CD4-positive, CD25-positive, alpha-beta regulatory T cell (primary cell): ENCODE results near the gene RSAD2. TPM values are rescaled to one million over a fixed set of nuclear protein-coding genes. Genes with fewer than 3 reads are reported as not detected.

Source experiments
- ATAC-seq, 2 donors: fragments of 150-1000 bp; cut with Tn5 transposase; one replicate each; pipeline ENCODE4 v1.10.0; 2021; ENCODE audit warnings: low read depth in 2 of 2, moderate number of reproducible peaks in 2 of 2, moderate library complexity in 1 of 2
- DNase-seq, 3 donors: peaks; one replicate each; pipeline versions ENCODE4 v3.0.0 to v3.0.0-alpha.2; 2012 to 2022; ENCODE audit warnings: mixed read lengths in 1 of 3
- H3K27ac ChIP-seq: one replicate; pipeline ENCODE4 v1.7.0; 2013; ENCODE audit warnings: mild to moderate bottlenecking, low read length; ENCODE audit not compliant: insufficient read depth, poor library complexity, severe bottlenecking
- H3K27me3 ChIP-seq: one replicate; pipeline ENCODE4 v1.7.0; 2013; ENCODE audit warnings: low read length; ENCODE audit not compliant: control insufficient read depth, insufficient read depth
- H3K36me3 ChIP-seq: one replicate; pipeline ENCODE4 v1.7.0; 2013; ENCODE audit warnings: mild to moderate bottlenecking, low read length, moderate library complexity; ENCODE audit not compliant: control insufficient read depth, insufficient read depth
- H3K4me1 ChIP-seq: 2 replicates; pipeline ENCODE4 v1.7.0; 2013; ENCODE audit warnings: mild to moderate bottlenecking, low read length; ENCODE audit not compliant: insufficient read depth, control insufficient read depth, poor library complexity, severe bottlenecking
- H3K4me3 ChIP-seq: one replicate; pipeline ENCODE4 v1.7.0; 2013; ENCODE audit warnings: low read depth, mild to moderate bottlenecking, low read length, moderate library complexity
- H3K9me3 ChIP-seq, 2 experiments: 1 replicate in 1 of 2; 2 replicates in 1 of 2; pipeline ENCODE4 v1.7.0; 2013; ENCODE audit warnings: low read length in 2 of 2, mild to moderate bottlenecking in 1 of 2, moderate library complexity in 1 of 2; ENCODE audit not compliant: control insufficient read depth in 2 of 2
- H3K27ac Mint-ChIP-seq, 3 donors: one replicate each; pipeline ENCODE4 v1.8.0; 2020 to 2022; ENCODE audit warnings: mild to moderate bottlenecking in 3 of 3, mixed read lengths in 3 of 3, moderate library complexity in 2 of 3
- H3K27me3 Mint-ChIP-seq: one replicate; pipeline ENCODE4 v1.8.0; 2022; ENCODE audit warnings: mild to moderate bottlenecking, mixed read lengths
- H3K36me3 Mint-ChIP-seq: one replicate; pipeline ENCODE4 v1.8.0; 2020; ENCODE audit warnings: mixed read lengths
- H3K4me1 Mint-ChIP-seq, 4 donors: one replicate each; pipeline ENCODE4 v1.8.0; 2020 to 2022; ENCODE audit warnings: mixed read lengths in 4 of 4, mild to moderate bottlenecking in 1 of 4
- H3K4me3 Mint-ChIP-seq, 4 donors: one replicate each; pipeline ENCODE4 v1.8.0; 2020 to 2022; ENCODE audit warnings: mild to moderate bottlenecking in 4 of 4, mixed read lengths in 4 of 4, moderate library complexity in 3 of 4
- H3K9me3 Mint-ChIP-seq, 7 donors: one replicate each; pipeline ENCODE4 v1.8.0; 2020 to 2022; ENCODE audit warnings: mixed read lengths in 7 of 7, mild to moderate bottlenecking in 3 of 7, moderate library complexity in 2 of 7
- polyA plus RNA-seq, 4 donors: library from polyadenylated mRNA; unstranded; fragments of 300-500 nt; fragmentation: Illumina TruSeq; gene quantifications; one replicate each; pipeline ENCODE4 v1.2.3, GENCODE V29; 2021
- total RNA-seq: library from RNA; stranded (reverse); gene quantifications from one replicate; pipeline ENCODE4 v1.2.3, GENCODE V29; 2022

Gene RSAD2
- total and polyA plus RNA-seq, 5 donors from 2014 or later = 1.6 to 8.7 (median 4.1) TPM

DNA sequence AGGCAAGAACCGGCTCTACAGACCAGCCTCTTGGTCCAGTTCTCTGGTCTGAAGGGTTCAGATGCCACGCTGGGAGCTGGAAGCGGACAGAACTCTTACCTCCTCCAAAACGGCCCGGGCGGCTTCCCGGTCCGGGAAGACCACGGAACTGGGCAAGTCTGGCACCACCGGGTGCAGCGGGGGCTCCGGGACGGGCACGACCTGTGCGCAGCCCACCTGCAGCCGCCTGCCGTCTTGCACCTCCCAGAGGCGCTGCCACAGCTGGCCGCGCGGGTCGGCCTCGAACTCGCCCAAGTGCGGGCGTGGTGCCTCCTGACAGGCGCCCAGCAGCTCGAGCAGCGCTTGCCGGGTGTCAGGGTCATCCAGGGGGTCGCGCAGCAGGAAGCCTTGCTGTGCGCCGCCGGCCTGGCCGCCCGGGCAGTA lies 12.6 kb upstream of the RSAD2 start:
- ATAC-seq (peak in 1 of 2 donors; percentile 11), DNase-seq (no peak)
- Mint-ChIP-seq H3K4me3 (peak overlapping the region; percentile 68 to 88 (median 72)), H3K36me3 (peaks cover 29% of the 10 kb centered on the region), H3K4me1 (peaks cover 6 to 41% (median 23%) of the 10 kb centered on the region in 4 donors), H3K9me3 (peaks cover 0 to 8% (median 4%) of the 10 kb centered on the region in 7 donors), H3K27me3 (peaks cover 14% of the 10 kb centered on the region), H3K27ac (peak overlapping the region in 2 of 3 donors; percentile 12 to 44)
- Histone ChIP-seq H3K4me3 (peak overlapping the region; percentile 40), H3K4me1 (peaks cover 7% of the 10 kb centered on the region), H3K36me3 (peaks cover 8% of the 10 kb centered on the region), H3K27ac (no peak overlapping the region), H3K9me3 (peaks cover 0 to 5% of the 10 kb centered on the region in 2 experiments), H3K27me3 (no peaks in the 10 kb centered on the region)

DNA sequence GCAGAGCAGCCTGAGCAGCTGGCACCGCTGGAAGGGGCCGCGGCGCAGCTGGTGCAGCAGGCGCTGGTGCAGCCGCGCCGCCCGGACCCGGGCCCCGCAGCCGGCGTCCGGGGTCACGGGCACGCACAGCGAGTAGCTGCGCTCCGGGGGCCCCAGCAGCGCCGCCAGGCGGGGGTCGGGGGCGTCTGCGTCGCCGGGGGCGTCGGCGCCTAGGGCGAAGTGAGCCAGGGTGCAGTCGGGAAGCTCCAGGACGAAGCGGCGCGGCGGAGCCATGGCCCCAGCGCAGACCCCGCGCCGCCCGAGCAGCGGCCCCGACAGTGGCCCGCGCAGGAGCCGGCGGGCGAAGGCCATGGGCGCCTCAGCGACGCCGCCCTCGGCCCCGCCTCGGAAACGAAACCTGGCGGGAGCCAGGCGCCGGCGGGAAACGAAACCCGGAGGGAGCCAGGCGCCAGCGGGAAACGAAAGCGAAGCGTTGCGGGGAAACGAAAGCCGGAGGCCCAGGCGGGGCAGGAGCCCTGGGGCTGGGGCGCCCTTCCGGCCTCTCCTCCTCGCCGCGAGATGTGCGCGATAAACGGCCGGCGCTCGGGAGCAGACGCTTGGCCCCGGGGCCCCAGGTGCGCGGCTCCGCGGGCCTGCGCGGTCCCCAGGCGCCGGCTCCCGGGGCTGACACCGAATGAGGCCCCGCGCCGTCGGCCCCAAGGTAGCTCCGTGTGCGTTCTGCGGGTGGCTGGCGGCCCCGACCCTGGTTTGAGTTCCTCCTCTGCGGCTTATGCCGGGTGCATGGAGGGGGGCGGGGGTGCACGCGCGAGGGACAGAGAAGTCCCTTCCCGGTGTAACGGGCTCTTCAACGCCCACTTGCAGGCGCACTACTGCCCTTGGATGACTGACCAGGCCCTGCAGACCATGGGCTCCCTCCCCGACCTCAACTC lies 12.0 kb upstream of the RSAD2 start, which contains the start of gene CMPK2:
Gene CMPK2 (minus strand): TSS at position 562 of the 929 bp plus-strand sequence. CDS start 211 bp downstream, at position 351.
- Mint-ChIP-seq H3K27ac (peak within 1 kb of the TSS; percentile 92 to 98 (median 94)), H3K9me3 (peaks cover 0 to 4% (median 1%) of the 10 kb centered on the region in 7 donors), H3K36me3 (peaks cover 22% of the 10 kb centered on the region), H3K4me3 (peak within 1 kb of the TSS; percentile 92 to 98 (median 96)), H3K27me3 (peaks cover 21% of the 10 kb centered on the region), H3K4me1 (peaks cover 6 to 41% (median 23%) of the 10 kb centered on the region in 4 donors)
- peak within 1 kb of the TSS; percentile 29 for H3K27ac ChIP-seq
- DNase-seq (peak; percentile 60 to 87 (median 74)), ATAC-seq (peak; percentile 73 to 77)
- H3K36me3 ChIP-seq = peaks cover 2% of the 10 kb centered on the region
- peaks cover 7% of the 10 kb centered on the region for H3K4me1 ChIP-seq
- peaks cover 0 to under 1% of the 10 kb centered on the region in 2 experiments for H3K9me3 ChIP-seq
- H3K27me3 ChIP-seq = no peaks in the 10 kb centered on the region
- H3K4me3 ChIP-seq = peak within 1 kb of the TSS; percentile 80

DNA sequence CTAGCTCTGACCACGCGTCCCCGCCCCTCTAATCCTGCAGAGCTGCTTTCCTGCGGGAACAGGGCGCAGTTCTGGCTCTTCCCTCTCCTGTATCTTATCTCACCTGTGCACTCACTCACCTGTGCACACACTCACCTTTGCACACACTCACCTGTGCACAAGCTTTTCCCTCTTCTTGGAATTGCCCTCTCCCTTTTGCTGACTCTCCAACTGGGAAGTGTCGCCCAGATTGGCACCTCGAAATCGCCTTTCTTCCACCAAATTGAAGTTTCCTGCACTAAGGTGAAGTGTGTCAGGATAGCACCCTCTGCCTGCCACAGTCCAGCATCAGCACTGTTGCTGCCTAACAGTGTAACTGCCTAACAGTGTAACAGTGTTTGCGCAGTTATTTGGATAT lies 11.3 kb upstream of the RSAD2 start:
- Mint-ChIP-seq H3K9me3 (peaks cover 0 to 4% (median 0%) of the 10 kb centered on the region in 7 donors), H3K4me1 (peaks cover 6 to 37% (median 23%) of the 10 kb centered on the region in 4 donors), H3K36me3 (peaks cover 15% of the 10 kb centered on the region), H3K4me3 (peak overlapping the region; percentile 92 to 98 (median 96)), H3K27ac (peak overlapping the region; percentile 92 to 98 (median 94)), H3K27me3 (peaks cover 28% of the 10 kb centered on the region)
- DNase-seq (peak; percentile 4 to 42 (median 28)), ATAC-seq (peak; percentile 42 to 43)
- no peaks in the 10 kb centered on the region for H3K9me3 ChIP-seq
- H3K27me3 ChIP-seq = no peaks in the 10 kb centered on the region
- H3K4me1 ChIP-seq = peaks cover 7% of the 10 kb centered on the region
- peak overlapping the region; percentile 80 for H3K4me3 ChIP-seq
- no peak overlapping the region for H3K27ac ChIP-seq
- no peaks in the 10 kb centered on the region for H3K36me3 ChIP-seq

DNA sequence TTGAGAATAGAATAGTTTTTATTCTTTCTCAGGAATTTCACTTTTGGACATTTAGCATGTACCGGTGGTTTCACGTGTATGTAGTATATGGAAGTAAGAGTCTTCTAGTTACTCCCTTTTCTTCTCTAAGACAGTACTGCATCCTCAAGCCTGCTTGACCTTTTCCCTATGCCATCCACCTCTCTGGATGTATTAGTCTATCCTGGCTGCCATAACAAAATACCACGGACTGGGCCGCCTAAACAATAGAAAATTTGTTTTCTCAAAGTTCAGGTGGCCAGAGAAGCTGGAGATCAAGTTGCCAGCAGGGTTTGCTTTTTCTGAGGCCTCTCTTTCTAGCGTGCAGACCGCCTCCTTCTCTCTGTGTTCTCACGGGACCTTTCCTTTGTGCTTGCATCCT lies 10.6 kb upstream of the RSAD2 start:
- Histone ChIP-seq H3K27me3 (no peaks in the 10 kb centered on the region), H3K4me3 (no peak overlapping the region), H3K9me3 (no peaks in the 10 kb centered on the region), H3K27ac (no peak overlapping the region), H3K36me3 (no peaks in the 10 kb centered on the region), H3K4me1 (peaks cover 7% of the 10 kb centered on the region)
- ATAC-seq (no peak), DNase-seq (no peak)
- Mint-ChIP-seq H3K4me1 (peaks cover 6 to 31% (median 21%) of the 10 kb centered on the region in 4 donors), H3K9me3 (peaks cover 0 to 2% (median 0%) of the 10 kb centered on the region in 7 donors), H3K27me3 (peaks cover 34% of the 10 kb centered on the region), H3K36me3 (peaks cover 8% of the 10 kb centered on the region), H3K27ac (peak overlapping the region in 2 of 3 donors; percentile 94 to 98), H3K4me3 (peak overlapping the region; percentile 39 to 98 (median 94))

DNA sequence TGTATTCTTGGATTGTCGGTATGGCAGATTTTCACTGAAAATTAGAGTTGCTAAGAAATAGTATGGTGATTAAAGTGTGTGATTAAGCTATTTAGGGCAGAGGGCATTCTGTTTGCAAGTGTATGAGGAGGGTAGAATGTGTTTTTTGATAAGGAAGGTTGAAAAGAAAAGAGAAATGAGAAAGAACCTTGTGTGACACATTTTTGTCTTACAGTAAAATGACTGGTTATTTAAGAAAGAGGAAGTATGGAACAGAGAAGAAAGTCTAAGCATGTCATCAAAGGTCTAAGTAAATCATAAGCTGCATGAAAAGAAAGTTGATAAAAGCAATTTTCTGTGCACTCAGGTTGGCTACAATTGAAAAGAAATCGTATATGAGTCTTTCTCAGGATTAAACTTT lies 5.2 kb upstream of the RSAD2 start:
- Histone ChIP-seq H3K27me3 (no peaks in the 10 kb centered on the region), H3K9me3 (no peaks in the 10 kb centered on the region), H3K27ac (no peak overlapping the region), H3K4me3 (no peak overlapping the region), H3K4me1 (peaks cover 7% of the 10 kb centered on the region), H3K36me3 (no peaks in the 10 kb centered on the region)
- Mint-ChIP-seq H3K27ac (no peak overlapping the region), H3K27me3 (peaks cover 49% of the 10 kb centered on the region), H3K4me1 (peaks cover 0 to 16% (median 10%) of the 10 kb centered on the region in 4 donors), H3K36me3 (peaks cover 4% of the 10 kb centered on the region), H3K9me3 (peaks cover 0 to 5% (median 0%) of the 10 kb centered on the region in 7 donors), H3K4me3 (no peak overlapping the region)
- DNase-seq (no peak), ATAC-seq (no peak)

DNA sequence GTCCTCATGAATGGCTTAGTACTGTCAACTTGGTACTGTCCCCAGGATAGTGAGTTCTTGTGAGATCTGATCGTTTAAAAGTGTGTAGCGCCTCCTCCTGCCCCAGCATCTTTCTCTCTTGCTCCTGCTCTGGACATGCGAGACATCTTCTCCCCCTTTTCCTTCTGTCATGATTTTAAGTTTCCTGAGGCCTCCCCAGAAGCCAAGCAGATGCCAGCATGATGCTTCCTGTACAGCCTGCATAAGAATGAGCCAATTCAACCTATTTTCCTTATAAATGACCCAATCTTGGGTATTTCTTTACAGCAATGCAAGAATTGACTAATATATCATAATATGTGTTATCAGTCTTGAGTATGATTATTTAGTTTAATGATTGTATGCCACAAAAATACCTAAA lies 3.5 kb upstream of the RSAD2 start:
- Histone ChIP-seq H3K36me3 (no peaks in the 10 kb centered on the region), H3K9me3 (no peaks in the 10 kb centered on the region), H3K27ac (no peak overlapping the region), H3K27me3 (no peaks in the 10 kb centered on the region), H3K4me1 (peaks cover 22% of the 10 kb centered on the region), H3K4me3 (no peak overlapping the region)
- Mint-ChIP-seq H3K27ac (no peak overlapping the region), H3K27me3 (peaks cover 53% of the 10 kb centered on the region), H3K9me3 (peaks cover 0 to 5% (median 0%) of the 10 kb centered on the region in 7 donors), H3K4me3 (no peak overlapping the region), H3K36me3 (peaks cover 4% of the 10 kb centered on the region), H3K4me1 (peaks cover 4 to 31% (median 18%) of the 10 kb centered on the region in 4 donors)
- ATAC-seq (no peak), DNase-seq (no peak)

DNA sequence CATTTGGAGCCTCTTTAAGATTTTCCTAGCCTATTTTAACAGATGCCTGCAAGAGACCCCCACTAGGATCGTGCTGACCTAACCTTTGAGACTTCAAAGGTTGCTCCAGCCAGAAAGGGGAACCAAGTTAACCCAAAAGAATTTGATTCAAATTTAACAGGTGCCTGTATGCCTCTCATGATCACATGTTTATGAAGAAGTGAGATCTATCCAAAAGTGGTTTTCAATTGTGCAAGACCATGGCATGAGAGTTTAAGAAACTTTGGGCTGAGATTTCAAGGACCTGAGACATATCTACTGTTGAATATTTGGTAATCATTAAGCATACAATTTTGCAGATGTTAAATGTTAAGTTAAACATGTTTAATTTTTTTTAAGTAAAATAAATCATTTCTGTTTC lies 1.3 kb upstream of the RSAD2 start:
- Histone ChIP-seq H3K27me3 (no peaks in the 10 kb centered on the region), H3K9me3 (no peaks in the 10 kb centered on the region), H3K27ac (no peak overlapping the region), H3K4me3 (no peak overlapping the region), H3K36me3 (no peaks in the 10 kb centered on the region), H3K4me1 (peaks cover 32% of the 10 kb centered on the region)
- no peak for DNase-seq
- Mint-ChIP-seq H3K9me3 (peaks cover 0 to 5% (median 0%) of the 10 kb centered on the region in 7 donors), H3K27ac (no peak overlapping the region), H3K4me3 (peak overlapping the region in 1 of 4 donors; percentile 83), H3K36me3 (peaks cover 4% of the 10 kb centered on the region), H3K4me1 (peaks cover 14 to 51% (median 36%) of the 10 kb centered on the region in 4 donors), H3K27me3 (peaks cover 35% of the 10 kb centered on the region)
- no peak for ATAC-seq
